ENCODE results near the gene EIF4G1. TPM values are rescaled to one million over a fixed set of nuclear protein-coding genes. Genes with fewer than 3 reads are reported as not detected.

The EIF4G1 gene
- total RNA-seq, 6 donors from 2014 or later: 278 to 408 (median 326) TPM

GRCh38 chr3:184277366-184277765 lies 37.0 kb upstream of the EIF4G1 start:
- 88 to 91% methylated on average over 6 of the region's 6 CpGs for WGBS, 2 donors
- no peak for DNase-seq
- Histone ChIP-seq H3K27me3 (peaks cover 0 to 24% (median 11%) of the 10 kb centered on the region in 4 donors), H3K9me3 (no peaks in the 10 kb centered on the region), H3K36me3 (no peaks in the 10 kb centered on the region), H3K4me3 (no peak overlapping the region), H3K27ac (no peak overlapping the region), H3K4me1 (peaks cover 0 to 8% (median 1%) of the 10 kb centered on the region in 4 donors)
- peak in 1 of 2 donors; percentile 23 for ATAC-seq (ENCODE audit: low FRiP score in 2 of 2)
- no peak for TF ChIP-seq CTCF (IDR thresholded peaks at IDR 0.05)
- TF ChIP-seq EP300 (IDR thresholded peaks at IDR 0.05): no peak
- TF ChIP-seq POLR2AphosphoS5 (IDR thresholded peaks at IDR 0.05): no peak
- no peak for TF ChIP-seq POLR2A (IDR thresholded peaks at IDR 0.05)

- Histone ChIP-seq H3K36me3 (no peaks in the 10 kb centered on the region), H3K27me3 (no peaks in the 10 kb centered on the region), H3K4me1 (no peaks in the 10 kb centered on the region), H3K27ac (no peak overlapping the region), H3K9me3 (no peaks in the 10 kb centered on the region), H3K4me3 (no peak overlapping the region)
- ATAC-seq (ENCODE audit: low FRiP score in 2 of 2) (no peak), DNase-seq (no peak)
- WGBS, 2 donors: 82 to 95% methylated on average over 4 of the region's 4 CpGs
- TF ChIP-seq POLR2AphosphoS5 (IDR thresholded peaks at IDR 0.05) (no peak), CTCF (IDR thresholded peaks at IDR 0.05) (no peak), EP300 (IDR thresholded peaks at IDR 0.05) (no peak), POLR2A (IDR thresholded peaks at IDR 0.05) (no peak)
Observed at GRCh38 chr3:184282941-184283340, 31.5 kb upstream of the EIF4G1 start.

- no peaks in the 10 kb centered on the region for H3K36me3 ChIP-seq
- no peak for TF ChIP-seq POLR2A (IDR thresholded peaks at IDR 0.05)
- no peak for TF ChIP-seq POLR2AphosphoS5 (IDR thresholded peaks at IDR 0.05)
- no peak for TF ChIP-seq CTCF (IDR thresholded peaks at IDR 0.05)
- TF ChIP-seq EP300 (IDR thresholded peaks at IDR 0.05): no peak
- DNase-seq (no peak), ATAC-seq (ENCODE audit: low FRiP score in 2 of 2) (no peak)
- H3K27me3 ChIP-seq: no peaks in the 10 kb centered on the region
- no peak overlapping the region for H3K4me3 ChIP-seq
- WGBS, 2 donors: 90 to 91% methylated on average over 8 of the region's 8 CpGs
- H3K9me3 ChIP-seq: no peaks in the 10 kb centered on the region
- no peaks in the 10 kb centered on the region for H3K4me1 ChIP-seq
- no peak overlapping the region for H3K27ac ChIP-seq
Observed at GRCh38 chr3:184283681-184284080, 30.7 kb upstream of the EIF4G1 start.

- Histone ChIP-seq H3K36me3 (no peaks in the 10 kb centered on the region), H3K27ac (no peak overlapping the region), H3K9me3 (no peaks in the 10 kb centered on the region), H3K4me1 (no peaks in the 10 kb centered on the region), H3K4me3 (no peak overlapping the region), H3K27me3 (no peaks in the 10 kb centered on the region)
- DNase-seq (no peak), ATAC-seq (ENCODE audit: low FRiP score in 2 of 2) (peak in 1 of 2 donors; percentile 37)
- no peak for TF ChIP-seq CTCF (IDR thresholded peaks at IDR 0.05)
- TF ChIP-seq EP300 (IDR thresholded peaks at IDR 0.05): no peak
- TF ChIP-seq POLR2A (IDR thresholded peaks at IDR 0.05): no peak
- WGBS, 2 donors: 30 to 37% methylated on average over 4 of the region's 4 CpGs
Observed at GRCh38 chr3:184284696-184285095, 29.7 kb upstream of the EIF4G1 start.

- DNase-seq (peak in 1 of 2 donors; percentile 30), ATAC-seq (ENCODE audit: low FRiP score in 2 of 2) (peak in 1 of 2 donors; percentile 59)
- WGBS, 2 donors: 16 to 20% methylated on average over 4 to 10 of the region's 10 CpGs
- Histone ChIP-seq H3K27ac (no peak overlapping the region), H3K4me1 (no peaks in the 10 kb centered on the region), H3K27me3 (no peaks in the 10 kb centered on the region), H3K36me3 (no peaks in the 10 kb centered on the region), H3K9me3 (no peaks in the 10 kb centered on the region), H3K4me3 (no peak overlapping the region)
- TF ChIP-seq POLR2A (IDR thresholded peaks at IDR 0.05): no peak
- no peak for TF ChIP-seq POLR2AphosphoS5 (IDR thresholded peaks at IDR 0.05)
- peak; percentile 26 to 50 (median 38) for TF ChIP-seq CTCF (IDR thresholded peaks at IDR 0.05)
Observed at GRCh38 chr3:184289426-184289938, 24.9 kb upstream of the EIF4G1 start.
